Left ventricle myocardium inferior (tissue), 1 donor: ENCODE measurements around the gene ARID1A. TPM values are rescaled to one million over a fixed set of nuclear protein-coding genes. Genes with fewer than 3 reads are reported as not detected.

Experiments used
- DNase-seq: peaks from one replicate; pipeline ENCODE4 v3.0.0-alpha.2; 2020
- H3K27ac ChIP-seq: fragments of 200-600 bp; replicated peaks from 2 replicates; pipeline ENCODE4 v1.8.0; 2021
- H3K27me3 ChIP-seq: fragments of 200-600 bp; 2 replicates; pipeline ENCODE4 v1.8.0; 2021; ENCODE audit warnings: low read depth
- H3K36me3 ChIP-seq: fragments of 200-600 bp; 2 replicates; pipeline ENCODE4 v1.8.0; 2021
- H3K4me1 ChIP-seq: fragments of 200-600 bp; 2 replicates; pipeline ENCODE4 v1.8.0; 2021
- H3K4me3 ChIP-seq: fragments of 200-600 bp; 2 replicates; pipeline ENCODE4 v1.8.0; 2021; ENCODE audit warnings: mild to moderate bottlenecking, moderate library complexity
- H3K9me3 ChIP-seq: fragments of 200-600 bp; replicated peaks from 2 replicates; pipeline ENCODE4 v1.8.0; 2021
- intact Hi-C: fragments of 100-400 bp; cut with micrococcal nuclease; formaldehyde crosslinking; loops from one replicate; pipeline ENCODE4 v1.11.0; 2022
- total RNA-seq: library from RNA; stranded (reverse); fragmentation: NEBNext Ultra II Directional; extraction: Animal tissue kit (Norgen Biotek cat#: 25700); gene quantifications from one replicate; pipeline ENCODE4 v1.2.1, GENCODE V29; 2021
- TF ChIP-seq, protein P1 (sequence below): fragments of 200-600 bp; IDR thresholded peaks from 2 replicates; pipeline ENCODE4 v1.8.0; 2021; ENCODE audit warnings: antibody characterized with exemption, mild to moderate bottlenecking, borderline replicate concordance
- donor health status: DM: no; HTN: yes; CAD: no; lungs with severe emphysema.

The ARID1A gene
- total RNA-seq, 1 donor from 2014 or later = 31.7 TPM

DNA sequence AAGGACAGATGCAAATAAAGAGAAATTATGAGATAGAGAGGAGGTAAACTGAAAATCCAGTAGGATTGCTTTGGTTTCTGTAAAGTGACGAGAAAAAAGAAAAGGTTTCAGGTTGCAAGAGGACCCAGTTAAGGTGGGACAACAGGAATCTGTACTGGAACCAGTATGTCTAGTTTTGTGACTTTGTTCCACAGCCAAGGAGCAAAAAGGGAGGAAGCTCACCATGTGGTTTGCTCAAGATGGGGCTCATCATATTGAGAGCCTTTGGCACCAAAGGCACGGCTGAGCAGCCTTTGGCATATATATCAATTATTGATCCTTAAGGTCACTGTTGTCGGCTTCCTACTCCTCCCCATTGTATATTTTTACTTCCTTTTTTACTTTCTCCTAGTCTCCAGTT, 128.9 kb downstream of the ARID1A start:
- Histone ChIP-seq H3K27ac (no peak overlapping the region), H3K27me3 (no peaks in the 10 kb centered on the region), H3K36me3 (no peaks in the 10 kb centered on the region), H3K9me3 (no peaks in the 10 kb centered on the region), H3K4me3 (no peak overlapping the region), H3K4me1 (peaks cover 38% of the 10 kb centered on the region)
- DNase-seq = no peak
- intact Hi-C loops = no loop called here
- TF ChIP-seq, protein P1, sequence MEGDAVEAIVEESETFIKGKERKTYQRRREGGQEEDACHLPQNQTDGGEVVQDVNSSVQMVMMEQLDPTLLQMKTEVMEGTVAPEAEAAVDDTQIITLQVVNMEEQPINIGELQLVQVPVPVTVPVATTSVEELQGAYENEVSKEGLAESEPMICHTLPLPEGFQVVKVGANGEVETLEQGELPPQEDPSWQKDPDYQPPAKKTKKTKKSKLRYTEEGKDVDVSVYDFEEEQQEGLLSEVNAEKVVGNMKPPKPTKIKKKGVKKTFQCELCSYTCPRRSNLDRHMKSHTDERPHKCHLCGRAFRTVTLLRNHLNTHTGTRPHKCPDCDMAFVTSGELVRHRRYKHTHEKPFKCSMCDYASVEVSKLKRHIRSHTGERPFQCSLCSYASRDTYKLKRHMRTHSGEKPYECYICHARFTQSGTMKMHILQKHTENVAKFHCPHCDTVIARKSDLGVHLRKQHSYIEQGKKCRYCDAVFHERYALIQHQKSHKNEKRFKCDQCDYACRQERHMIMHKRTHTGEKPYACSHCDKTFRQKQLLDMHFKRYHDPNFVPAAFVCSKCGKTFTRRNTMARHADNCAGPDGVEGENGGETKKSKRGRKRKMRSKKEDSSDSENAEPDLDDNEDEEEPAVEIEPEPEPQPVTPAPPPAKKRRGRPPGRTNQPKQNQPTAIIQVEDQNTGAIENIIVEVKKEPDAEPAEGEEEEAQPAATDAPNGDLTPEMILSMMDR = no peak

DNA sequence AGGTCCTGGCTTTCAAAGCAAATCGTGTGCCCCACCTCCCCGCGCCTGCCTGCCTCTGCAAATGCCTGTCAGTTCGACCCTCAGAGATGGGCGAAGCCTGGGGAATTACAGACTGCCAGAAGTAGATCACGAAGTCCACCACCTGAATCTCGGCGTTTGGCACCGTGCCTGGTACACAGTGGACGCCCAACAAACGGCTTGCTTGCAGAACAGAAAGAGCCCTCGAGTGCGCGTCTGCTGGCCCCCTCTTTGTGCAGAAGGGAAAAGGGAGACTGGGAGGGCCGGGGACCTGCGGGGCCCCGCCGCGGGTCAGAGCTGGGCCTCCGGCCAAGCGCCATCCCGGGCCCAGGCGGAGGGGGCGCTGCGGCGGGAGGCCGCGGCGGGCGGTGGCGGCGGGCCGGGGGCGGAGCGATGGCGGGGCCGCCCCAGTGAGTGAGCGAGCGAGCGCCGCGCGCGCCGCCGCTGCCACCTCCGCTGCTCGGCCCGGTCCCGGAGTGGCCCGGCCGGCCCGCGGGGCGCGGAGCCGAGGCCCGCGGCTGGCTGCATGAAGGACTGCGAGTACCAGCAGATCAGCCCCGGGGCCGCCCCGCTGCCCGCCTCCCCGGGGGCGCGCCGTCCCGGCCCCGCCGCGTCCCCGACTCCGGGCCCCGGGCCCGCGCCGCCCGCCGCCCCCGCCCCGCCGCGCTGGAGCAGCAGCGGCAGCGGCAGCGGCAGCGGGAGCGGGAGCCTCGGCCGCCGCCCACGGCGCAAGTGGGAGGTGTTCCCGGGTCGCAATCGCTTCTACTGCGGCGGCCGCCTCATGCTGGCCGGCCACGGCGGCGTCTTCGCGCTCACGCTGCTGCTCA, 130.7 kb downstream of the ARID1A start, which contains the start of gene ZDHHC18:
ZDHHC18 (plus strand) TSS at position 428 of the 845 bp plus-strand sequence; CDS start at position 545, 117 bp downstream.
- Histone ChIP-seq H3K27ac (peak within 1 kb of the TSS; percentile 86), H3K9me3 (no peaks in the 10 kb centered on the region), H3K27me3 (no peaks in the 10 kb centered on the region), H3K4me3 (peak within 1 kb of the TSS; percentile 88), H3K36me3 (peaks cover 5% of the 10 kb centered on the region), H3K4me1 (peaks cover 46% of the 10 kb centered on the region)
- TF ChIP-seq, protein P1 = peak; percentile 67
- peak; percentile 73 for DNase-seq
- intact Hi-C loops = no loop called here

DNA sequence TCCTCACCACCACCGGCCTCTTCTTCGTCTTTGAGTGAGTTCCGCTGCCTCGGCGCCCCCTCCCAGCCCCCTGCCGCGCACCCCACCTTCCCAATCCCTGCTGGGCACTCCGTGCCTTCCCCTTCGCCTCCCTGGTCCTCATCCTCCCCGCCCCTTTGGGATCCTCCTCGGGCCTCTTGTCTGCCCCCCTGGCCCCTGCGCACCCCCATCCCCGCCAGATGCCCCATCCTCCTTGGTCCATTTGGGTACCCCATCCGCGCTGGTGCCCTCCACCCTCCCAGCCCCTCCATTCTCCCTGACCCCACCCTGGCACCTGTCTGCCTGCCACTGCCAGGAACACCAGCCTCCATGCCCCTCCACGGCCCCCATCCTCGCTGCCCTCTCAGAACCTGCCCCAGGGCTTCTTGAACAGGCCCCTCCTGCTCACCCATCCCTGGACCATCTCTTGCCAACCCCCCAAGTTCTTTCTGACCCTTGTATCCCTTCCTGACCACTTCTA, 131.3 kb downstream of the ARID1A start:
- TF ChIP-seq, protein P1 = no peak
- H3K36me3 ChIP-seq = peaks cover 7% of the 10 kb centered on the region
- H3K4me3 ChIP-seq = peak overlapping the region; percentile 88
- H3K4me1 ChIP-seq = peaks cover 46% of the 10 kb centered on the region
- no peak for DNase-seq
- no peaks in the 10 kb centered on the region for H3K27me3 ChIP-seq
- intact Hi-C loops = no loop called here
- H3K9me3 ChIP-seq = no peaks in the 10 kb centered on the region
- H3K27ac ChIP-seq = peak overlapping the region; percentile 86

DNA sequence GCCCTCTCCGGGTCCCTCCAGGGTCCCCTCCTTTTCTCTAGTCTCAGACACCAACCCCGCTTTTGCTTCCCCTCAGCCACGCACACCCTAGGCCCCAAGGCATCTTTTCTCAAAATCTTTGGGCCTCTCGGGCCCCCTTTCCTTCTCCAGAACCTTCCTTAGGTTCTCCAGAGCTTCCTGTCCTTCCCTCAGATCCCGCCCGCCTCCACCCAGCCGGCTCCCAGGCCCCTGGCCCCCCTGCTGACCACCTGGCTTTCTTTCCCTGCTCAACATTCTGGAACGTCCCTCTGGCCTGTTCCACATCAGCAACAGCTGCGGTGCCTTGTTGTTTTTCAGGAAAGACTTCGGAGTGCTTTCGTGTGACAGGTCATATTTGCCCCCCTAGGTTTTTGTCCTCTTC, 131.8 kb downstream of the ARID1A start:
- no peaks in the 10 kb centered on the region for H3K27me3 ChIP-seq
- intact Hi-C loops = no loop called here
- peaks cover 46% of the 10 kb centered on the region for H3K4me1 ChIP-seq
- peak overlapping the region; percentile 86 for H3K27ac ChIP-seq
- peaks cover 12% of the 10 kb centered on the region for H3K36me3 ChIP-seq
- H3K9me3 ChIP-seq = no peaks in the 10 kb centered on the region
- DNase-seq = no peak
- TF ChIP-seq, protein P1 = no peak
- H3K4me3 ChIP-seq = peak overlapping the region; percentile 88

DNA sequence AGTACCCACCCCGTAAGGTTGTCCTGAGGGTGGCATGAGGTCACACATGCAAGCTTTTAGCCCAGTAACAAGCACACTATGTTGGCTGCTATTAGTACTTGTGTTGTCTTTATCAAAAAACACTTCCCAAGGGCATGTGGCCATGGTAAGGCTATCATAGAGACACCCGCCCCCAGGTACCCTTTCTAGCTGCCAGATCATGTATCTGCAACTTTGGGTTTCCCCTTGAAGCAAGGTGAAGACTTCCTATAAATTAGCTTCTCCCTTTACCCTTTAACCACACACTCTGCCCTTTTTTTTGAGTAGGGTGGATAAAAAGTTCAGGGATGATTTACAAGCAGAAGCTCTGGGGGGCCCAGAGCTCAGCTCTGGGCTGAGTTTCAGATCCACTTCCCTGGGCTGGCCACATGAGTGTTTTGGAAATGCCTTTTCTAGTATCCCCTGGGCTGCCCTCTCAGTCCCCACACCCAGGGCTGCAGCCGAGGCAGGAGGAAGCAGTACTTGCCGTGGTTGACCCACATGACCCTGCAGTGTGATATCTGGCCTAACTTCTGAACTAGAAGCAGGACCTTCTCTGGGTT, 132.7 kb downstream of the ARID1A start:
- Histone ChIP-seq H3K27me3 (no peaks in the 10 kb centered on the region), H3K36me3 (peaks cover 21% of the 10 kb centered on the region), H3K9me3 (no peaks in the 10 kb centered on the region), H3K4me1 (peaks cover 46% of the 10 kb centered on the region), H3K27ac (peak overlapping the region; percentile 86), H3K4me3 (peak overlapping the region; percentile 88)
- intact Hi-C loops = no loop called here
- DNase-seq = peak; percentile 28
- TF ChIP-seq, protein P1 = no peak
